HepG2 (cell line): ENCODE results near the gene ANKS4B. TPM values are rescaled to one million over a fixed set of nuclear protein-coding genes. Genes with fewer than 3 reads are reported as not detected.

Experiments used
- EEA1 ChIP-seq: sonication (generic); formaldehyde crosslinking; IDR thresholded peaks from 2 replicates; pipeline ENCODE4 v1.5.1; 2020; ENCODE audit warnings: mild to moderate bottlenecking, missing genetic modification reagents, borderline replicate concordance
- FIP1L1 ChIP-seq: fragments of 200-400 bp; formaldehyde crosslinking; IDR thresholded peaks from 2 replicates; pipeline ENCODE4 v1.6.1; 2018; ENCODE audit warnings: low read depth, mild to moderate bottlenecking, low read length, moderate library complexity, borderline replicate concordance; ENCODE audit not compliant: insufficient read depth
- HOXA3 ChIP-seq: sonication (generic); formaldehyde crosslinking; IDR thresholded peaks from 2 replicates; pipeline ENCODE4 v1.5.0; 2020; ENCODE audit warnings: missing genetic modification reagents
- LCORL ChIP-seq, 2 experiments: fragments of 450-650 bp in 1 of 2; sonication (generic) in 1 of 2; formaldehyde crosslinking in 1 of 2; IDR thresholded peaks; 2 replicates each; pipeline versions ENCODE4 v1.5.0 to v1.6.1; 2017 to 2020; ENCODE audit warnings: antibody characterized with exemption in 1 of 2, missing genetic modification reagents in 1 of 2
- MAZ ChIP-seq, 2 experiments: sonication (generic) in 1 of 2; formaldehyde crosslinking in 1 of 2; IDR thresholded peaks; 2 replicates each; pipeline versions ENCODE4 v1.5.0 to v1.6.1; 2012 to 2020; ENCODE audit warnings: low read depth in 2 of 2, mild to moderate bottlenecking in 2 of 2, borderline replicate concordance in 1 of 2, improper control_type of control experiment in 1 of 2, low read length in 1 of 2, missing genetic modification reagents in 1 of 2, moderate library complexity in 1 of 2
- MBNL3 ChIP-seq: fragments of 250-450 bp; sonication (Bioruptor Pico); conservative IDR thresholded peaks from 2 replicates; pipeline ENCODE4 v1.8.0; 2022; ENCODE audit warnings: mild to moderate bottlenecking, inconsistent platforms
- NFRKB ChIP-seq: fragments of 450-650 bp; IDR thresholded peaks from 2 replicates; pipeline ENCODE4 v1.6.1; 2017
- PAX8 ChIP-seq: sonication (generic); formaldehyde crosslinking; IDR thresholded peaks from 2 replicates; pipeline ENCODE4 v1.8.0; 2022; ENCODE audit warnings: mild to moderate bottlenecking, missing genetic modification reagents, borderline replicate concordance
- PLRG1 ChIP-seq: fragments of 450-650 bp; conservative IDR thresholded peaks from 2 replicates; pipeline ENCODE4 v1.6.1; 2016
- SRF ChIP-seq: IDR thresholded peaks from 2 replicates; pipeline ENCODE4 v1.6.1; 2011; ENCODE audit warnings: mild to moderate bottlenecking, low read depth, low read length, moderate library complexity
- SRSF1 ChIP-seq: fragments of 200-400 bp; formaldehyde crosslinking; optimal IDR thresholded peaks from 2 replicates; pipeline ENCODE3; 2017; ENCODE audit warnings: mild to moderate bottlenecking, low read depth, low read length, moderate library complexity
- STAG1 ChIP-seq: sonication (generic); formaldehyde crosslinking; IDR thresholded peaks from 2 replicates; pipeline ENCODE4 v1.4.0; 2020; ENCODE audit warnings: missing genetic modification reagents
- TEAD2 ChIP-seq: sonication (generic); formaldehyde crosslinking; IDR thresholded peaks from 2 replicates; pipeline ENCODE4 v1.9.0; 2021; ENCODE audit warnings: missing genetic modification reagents
- XRCC5 ChIP-seq: fragments of 200-400 bp; formaldehyde crosslinking; optimal IDR thresholded peaks from 2 replicates; pipeline ENCODE3; 2017; ENCODE audit warnings: mild to moderate bottlenecking, low read length
- YEATS2 ChIP-seq: sonication (generic); formaldehyde crosslinking; IDR thresholded peaks from 2 replicates; pipeline ENCODE4 v1.4.0; 2020; ENCODE audit warnings: missing genetic modification reagents, borderline replicate concordance
- ZBTB7A ChIP-seq: sonication (generic); formaldehyde crosslinking; IDR thresholded peaks from 2 replicates; pipeline ENCODE4 v1.8.0; 2022; ENCODE audit warnings: mild to moderate bottlenecking, missing genetic modification reagents
- ZMYM3 ChIP-seq: sonication (generic); formaldehyde crosslinking; IDR thresholded peaks from 2 replicates; pipeline ENCODE4 v1.5.1; 2020; ENCODE audit warnings: mild to moderate bottlenecking, missing genetic modification reagents
- ZNF143 ChIP-seq: sonication (generic); formaldehyde crosslinking; IDR thresholded peaks from 2 replicates; pipeline ENCODE4 v1.4.0; 2020; ENCODE audit warnings: missing genetic modification reagents
- ZNF256 ChIP-seq: sonication (generic); formaldehyde crosslinking; conservative IDR thresholded peaks from 2 replicates; pipeline ENCODE4 v1.4.0; 2020; ENCODE audit warnings: missing genetic modification reagents
- ZNF777 ChIP-seq: sonication (generic); formaldehyde crosslinking; IDR thresholded peaks from 2 replicates; pipeline ENCODE4 v1.4.0; 2020; ENCODE audit warnings: missing genetic modification reagents
- polyA plus RNA-seq, 8 experiments: library from polyadenylated mRNA; depleted of rRNA in 3 of 8; stranded (reverse) in 7 of 8; unstranded in 1 of 8; fragments of >200 nt; fragmentation: Illumina TruSeq in 4 of 8; extraction: Trizol in 4 of 8; gene quantifications; 2 replicates each; pipeline versions ENCODE4 v1.2.1 to v1.2.3, GENCODE V29; 2011 to 2016; ENCODE audit warnings: low read depth in 4 of 8, missing spikeins in 1 of 8, mixed read lengths in 1 of 8; ENCODE audit not compliant: insufficient read depth in 1 of 8
- total RNA-seq, 5 experiments: library from RNA; depleted of rRNA; stranded (reverse); fragments of >200 nt; fragmentation: Illumina TruSeq; extraction: Trizol; gene quantifications; 2 replicates each; pipeline ENCODE4 v1.2.3, GENCODE V29; 2016; ENCODE audit warnings: low read depth in 1 of 5
- TF ChIP-seq, protein P1 (sequence below): sonication (generic); formaldehyde crosslinking; IDR thresholded peaks from 2 replicates; pipeline ENCODE4 v1.4.0; 2020; ENCODE audit warnings: missing genetic modification reagents
- TF ChIP-seq, protein P2 (sequence below): sonication (generic); formaldehyde crosslinking; IDR thresholded peaks from 2 replicates; pipeline ENCODE4 v1.4.0; 2020; ENCODE audit warnings: mild to moderate bottlenecking, missing genetic modification reagents
- TF ChIP-seq, protein P3 (sequence below): sonication (generic); formaldehyde crosslinking; IDR thresholded peaks from 2 replicates; pipeline ENCODE4 v1.4.0; 2020; ENCODE audit warnings: mild to moderate bottlenecking, missing genetic modification reagents
- TF ChIP-seq, protein P4 (sequence below): conservative IDR thresholded peaks from 2 replicates; pipeline ENCODE4 v1.6.1; 2018; ENCODE audit warnings: missing genetic modification reagents
- TF ChIP-seq, protein P5 (sequence below): IDR thresholded peaks from 2 replicates; pipeline ENCODE4 v1.6.1; 2016; ENCODE audit warnings: low read depth, borderline replicate concordance

ANKS4B gene
- total and polyA plus RNA-seq, 2 of the 13 experiments (the other 11 are each of a cell fraction or from before 2014, with no cell fraction given): 6.5 to 30.0 TPM

DNA sequence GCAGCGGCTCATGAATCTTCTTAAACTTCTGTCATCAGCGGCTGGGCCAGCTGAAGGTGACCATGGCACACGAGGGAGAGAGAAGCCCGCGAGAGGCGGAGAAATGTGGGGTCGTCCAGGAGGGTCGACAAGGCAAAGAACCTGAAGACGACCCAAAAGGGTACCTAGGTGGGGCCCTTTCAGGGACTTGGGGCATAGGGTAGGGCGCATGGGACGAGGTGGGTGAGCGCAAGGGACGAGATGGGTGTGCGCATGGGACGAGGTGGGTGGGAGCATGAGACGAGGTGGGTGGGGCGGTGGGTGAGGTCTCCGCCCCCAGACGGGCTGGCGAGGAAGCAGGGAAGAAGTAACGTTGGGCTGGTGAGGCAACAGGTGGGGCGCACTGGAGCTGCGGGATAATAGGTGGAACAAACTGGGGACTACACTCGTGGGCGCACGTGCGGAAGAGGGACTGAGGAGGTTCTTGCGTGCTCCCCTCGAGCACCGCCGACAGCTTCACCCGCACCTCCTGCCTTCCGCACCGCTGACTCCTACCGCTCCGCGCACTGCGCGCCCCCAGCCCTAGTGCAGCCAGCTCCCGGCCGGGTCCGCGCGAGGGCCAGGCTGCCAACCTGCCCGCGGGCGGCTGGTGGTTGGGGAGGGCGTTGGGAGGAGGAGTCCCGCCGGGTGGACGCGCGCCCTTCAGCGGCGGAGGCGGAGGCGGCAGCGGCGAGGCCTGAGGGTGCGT lies 67.8 kb downstream of the ANKS4B start (continued):
- TF ChIP-seq HOXA3: peak; percentile 92
- TF ChIP-seq, protein P1, sequence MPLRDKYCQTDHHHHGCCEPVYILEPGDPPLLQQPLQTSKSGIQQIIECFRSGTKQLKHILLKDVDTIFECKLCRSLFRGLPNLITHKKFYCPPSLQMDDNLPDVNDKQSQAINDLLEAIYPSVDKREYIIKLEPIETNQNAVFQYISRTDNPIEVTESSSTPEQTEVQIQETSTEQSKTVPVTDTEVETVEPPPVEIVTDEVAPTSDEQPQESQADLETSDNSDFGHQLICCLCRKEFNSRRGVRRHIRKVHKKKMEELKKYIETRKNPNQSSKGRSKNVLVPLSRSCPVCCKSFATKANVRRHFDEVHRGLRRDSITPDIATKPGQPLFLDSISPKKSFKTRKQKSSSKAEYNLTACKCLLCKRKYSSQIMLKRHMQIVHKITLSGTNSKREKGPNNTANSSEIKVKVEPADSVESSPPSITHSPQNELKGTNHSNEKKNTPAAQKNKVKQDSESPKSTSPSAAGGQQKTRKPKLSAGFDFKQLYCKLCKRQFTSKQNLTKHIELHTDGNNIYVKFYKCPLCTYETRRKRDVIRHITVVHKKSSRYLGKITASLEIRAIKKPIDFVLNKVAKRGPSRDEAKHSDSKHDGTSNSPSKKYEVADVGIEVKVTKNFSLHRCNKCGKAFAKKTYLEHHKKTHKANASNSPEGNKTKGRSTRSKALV (CRISPR knock-in tag): peak; percentile 98
- TF ChIP-seq ZNF256 (CRISPR knock-in tag): peak; percentile 89; the same call in 1 of the 2 replicates
- TF ChIP-seq STAG1: peak; percentile 59
- TF ChIP-seq ZMYM3 (CRISPR knock-in tag): peak; percentile 80; the same call in 1 of the 2 replicates
- peak; percentile 92; the same call in 1 of the 2 replicates for TF ChIP-seq ZBTB7A (CRISPR knock-in tag)
- TF ChIP-seq SRSF1: no peak
- no peak; the same call in 1 of the 2 replicates for TF ChIP-seq FIP1L1
- peak; percentile 21; the same call in 1 of the 2 replicates for TF ChIP-seq YEATS2 (CRISPR knock-in tag)
- TF ChIP-seq, protein P2, sequence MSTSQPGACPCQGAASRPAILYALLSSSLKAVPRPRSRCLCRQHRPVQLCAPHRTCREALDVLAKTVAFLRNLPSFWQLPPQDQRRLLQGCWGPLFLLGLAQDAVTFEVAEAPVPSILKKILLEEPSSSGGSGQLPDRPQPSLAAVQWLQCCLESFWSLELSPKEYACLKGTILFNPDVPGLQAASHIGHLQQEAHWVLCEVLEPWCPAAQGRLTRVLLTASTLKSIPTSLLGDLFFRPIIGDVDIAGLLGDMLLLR: peak; percentile 97
- TF ChIP-seq ZNF143 (CRISPR knock-in tag): no peak
- peak; percentile 76; the same call in 1 of the 2 replicates for TF ChIP-seq PAX8 (CRISPR knock-in tag)
- TF ChIP-seq ZNF777 (CRISPR knock-in tag): peak; percentile 96
- no peak for TF ChIP-seq NFRKB
- TF ChIP-seq MBNL3: no peak
- peak; percentile 48; the same call in 1 of the 2 replicates for TF ChIP-seq TEAD2 (CRISPR knock-in tag)
- TF ChIP-seq LCORL (IDR thresholded peaks at IDR 0.05): no peak
- TF ChIP-seq LCORL (CRISPR knock-in tag; IDR thresholded peaks at IDR 0.05): no peak
- peak; percentile 82 for TF ChIP-seq XRCC5
- TF ChIP-seq, protein P3, sequence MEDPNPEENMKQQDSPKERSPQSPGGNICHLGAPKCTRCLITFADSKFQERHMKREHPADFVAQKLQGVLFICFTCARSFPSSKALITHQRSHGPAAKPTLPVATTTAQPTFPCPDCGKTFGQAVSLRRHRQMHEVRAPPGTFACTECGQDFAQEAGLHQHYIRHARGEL (CRISPR knock-in tag): 0 out of 2 replicates have a peak, but pooled peaks have one; percentile 64
- no peak; the same call in 1 of the 2 replicates for TF ChIP-seq MAZ (IDR thresholded peaks at IDR 0.05; ENCODE audit: borderline replicate concordance, low read depth, low read length)
- TF ChIP-seq MAZ (CRISPR knock-in tag; IDR thresholded peaks at IDR 0.05; ENCODE audit: low read depth): peak; percentile 98
- no peak for TF ChIP-seq PLRG1
- TF ChIP-seq, protein P4, sequence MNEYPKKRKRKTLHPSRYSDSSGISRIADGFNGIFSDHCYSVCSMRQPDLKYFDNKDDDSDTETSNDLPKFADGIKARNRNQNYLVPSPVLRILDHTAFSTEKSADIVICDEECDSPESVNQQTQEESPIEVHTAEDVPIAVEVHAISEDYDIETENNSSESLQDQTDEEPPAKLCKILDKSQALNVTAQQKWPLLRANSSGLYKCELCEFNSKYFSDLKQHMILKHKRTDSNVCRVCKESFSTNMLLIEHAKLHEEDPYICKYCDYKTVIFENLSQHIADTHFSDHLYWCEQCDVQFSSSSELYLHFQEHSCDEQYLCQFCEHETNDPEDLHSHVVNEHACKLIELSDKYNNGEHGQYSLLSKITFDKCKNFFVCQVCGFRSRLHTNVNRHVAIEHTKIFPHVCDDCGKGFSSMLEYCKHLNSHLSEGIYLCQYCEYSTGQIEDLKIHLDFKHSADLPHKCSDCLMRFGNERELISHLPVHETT: no peak; the same call in 1 of the 2 replicates
- TF ChIP-seq, protein P5, sequence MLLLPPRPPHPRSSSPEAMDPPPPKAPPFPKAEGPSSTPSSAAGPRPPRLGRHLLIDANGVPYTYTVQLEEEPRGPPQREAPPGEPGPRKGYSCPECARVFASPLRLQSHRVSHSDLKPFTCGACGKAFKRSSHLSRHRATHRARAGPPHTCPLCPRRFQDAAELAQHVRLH: peak; percentile 90; the same call in 1 of the 2 replicates
- TF ChIP-seq SRF: no peak
- peak; percentile 96 for TF ChIP-seq EEA1 (CRISPR knock-in tag)
